ENCODE measurements around the gene ATG4B.

ATG4B gene

DNA sequence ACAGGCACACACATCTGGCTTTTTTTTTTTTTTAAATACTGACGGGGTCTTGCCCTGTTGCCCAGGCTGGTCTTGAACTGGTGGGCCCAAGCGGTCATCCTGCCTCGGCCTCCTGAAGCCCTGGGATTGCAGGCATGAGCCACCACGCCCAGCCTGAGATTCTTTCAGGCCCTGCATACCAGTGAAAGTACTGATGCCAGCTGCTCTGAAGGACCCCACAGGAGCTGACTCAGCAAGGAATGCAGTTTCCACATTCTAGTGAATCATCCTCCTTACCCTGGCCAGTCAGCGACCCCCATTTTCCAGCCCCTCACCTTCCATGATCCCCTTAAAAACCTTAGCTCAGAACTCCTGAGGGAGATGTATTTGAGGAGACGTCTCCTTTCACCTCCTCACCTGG, 55.0 kb downstream of the ATG4B start:
- TF ChIP-seq POLR2A (IDR thresholded peaks at IDR 0.05; ENCODE audit: low read length) (no peak), GATA1 (IDR thresholded peaks at IDR 0.05; ENCODE audit: low read depth, low read length) (no peak)
- DNase-seq = no peak

- DNase-seq = no peak
- TF ChIP-seq POLR2A (IDR thresholded peaks at IDR 0.05; ENCODE audit: low read length) (no peak), GATA1 (IDR thresholded peaks at IDR 0.05; ENCODE audit: low read depth, low read length) (no peak)
These were observed 58.2 kb downstream of the ATG4B start for GRCh38 chr2:241695651-241696050.

DNA sequence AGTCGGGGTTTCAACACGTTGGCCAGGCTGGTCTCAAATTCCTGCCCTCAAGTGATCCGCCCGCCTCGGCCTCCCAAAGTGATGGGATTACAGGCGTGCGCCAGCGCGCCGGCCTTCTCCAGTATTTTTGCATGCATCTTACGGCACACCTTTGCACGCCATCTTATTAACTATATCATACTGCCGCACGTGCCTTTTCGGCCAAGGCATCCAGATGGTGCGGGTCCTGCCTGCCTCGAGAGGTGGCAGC, 63.6 kb downstream of the ATG4B start:
- DNase-seq = no peak
- no peak for TF ChIP-seq GATA1 (IDR thresholded peaks at IDR 0.05; ENCODE audit: low read depth, low read length)
- TF ChIP-seq POLR2A (IDR thresholded peaks at IDR 0.05; ENCODE audit: low read length) = no peak

- TF ChIP-seq POLR2A (IDR thresholded peaks at IDR 0.05; ENCODE audit: low read length) (peak; percentile 90), GATA1 (IDR thresholded peaks at IDR 0.05; ENCODE audit: low read depth, low read length) (no peak)
- peak; percentile 96 to 99 for DNase-seq
These were observed 64.1 kb downstream of the ATG4B start, which contains the start of gene ING5 for GRCh38 chr2:241701399-241702154. Gene ING5, plus strand, starts transcription at chr2:241702039. Its CDS starts 27 bp downstream, at chr2:241702066.

DNA sequence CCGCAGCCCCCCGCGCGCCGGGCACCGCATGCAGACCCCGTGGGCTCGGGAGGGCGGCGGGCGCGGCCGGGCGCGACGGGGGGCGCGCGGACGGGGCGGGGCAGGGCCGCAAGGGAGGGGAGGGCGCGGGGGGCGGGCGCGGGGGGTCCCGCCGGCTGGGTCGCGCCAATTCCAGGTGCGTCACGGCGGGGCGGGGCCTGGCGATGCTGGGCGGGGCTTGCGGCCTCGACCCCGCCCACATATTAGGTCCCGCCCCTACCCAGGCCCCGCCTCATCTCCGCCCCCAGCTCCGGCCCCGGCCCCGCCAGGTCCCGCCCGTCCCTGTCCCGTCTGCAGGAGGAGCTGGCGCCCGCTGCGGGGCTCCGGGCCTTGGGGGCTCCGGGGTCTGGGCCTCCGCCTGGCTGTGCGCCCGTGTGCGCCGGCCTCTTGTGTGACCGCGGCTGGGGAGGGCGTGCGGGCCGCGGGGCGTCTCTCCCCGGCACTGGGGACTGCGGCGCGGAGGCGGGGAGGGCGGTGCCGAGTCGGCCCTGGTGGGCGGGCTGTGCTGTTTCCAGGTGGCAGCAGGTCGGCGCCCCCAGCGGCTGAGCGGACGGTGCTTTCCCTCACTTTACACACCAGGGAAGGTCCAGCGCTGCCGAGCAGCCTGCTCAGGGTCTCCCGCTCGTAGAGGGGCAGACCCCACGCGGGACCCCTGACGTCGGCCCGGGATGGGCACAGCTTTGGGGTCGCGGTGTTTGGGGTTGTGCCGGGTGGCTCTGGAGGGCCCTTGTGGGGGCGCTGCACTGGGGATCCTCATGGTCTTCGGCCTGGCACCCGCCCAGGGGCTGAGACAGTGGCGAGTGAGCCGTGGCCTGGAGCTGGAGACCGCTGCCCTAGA, 64.9 kb downstream of the ATG4B start:
- TF ChIP-seq POLR2A (IDR thresholded peaks at IDR 0.05; ENCODE audit: low read length) (no peak), GATA1 (IDR thresholded peaks at IDR 0.05; ENCODE audit: low read depth, low read length) (no peak)
- DNase-seq = peak; percentile 93 to 95

GRCh38 chr2:241703032-241703604, 65.6 kb downstream of the ATG4B start:
- TF ChIP-seq POLR2A (IDR thresholded peaks at IDR 0.05; ENCODE audit: low read length) (no peak), GATA1 (IDR thresholded peaks at IDR 0.05; ENCODE audit: low read depth, low read length) (no peak)
- DNase-seq = no peak

- peak; percentile 44 to 56 for DNase-seq
- no peak for TF ChIP-seq GATA1 (IDR thresholded peaks at IDR 0.05; ENCODE audit: low read depth, low read length)
- no peak for TF ChIP-seq POLR2A (IDR thresholded peaks at IDR 0.05; ENCODE audit: low read length)
These were observed 69.0 kb downstream of the ATG4B start for GRCh38 chr2:241706537-241706936.

GRCh38 chr2:241708879-241709278, 71.4 kb downstream of the ATG4B start:
- no peak for TF ChIP-seq POLR2A (IDR thresholded peaks at IDR 0.05; ENCODE audit: low read length)
- no peak for TF ChIP-seq GATA1 (IDR thresholded peaks at IDR 0.05; ENCODE audit: low read depth, low read length)
- DNase-seq = no peak

DNA sequence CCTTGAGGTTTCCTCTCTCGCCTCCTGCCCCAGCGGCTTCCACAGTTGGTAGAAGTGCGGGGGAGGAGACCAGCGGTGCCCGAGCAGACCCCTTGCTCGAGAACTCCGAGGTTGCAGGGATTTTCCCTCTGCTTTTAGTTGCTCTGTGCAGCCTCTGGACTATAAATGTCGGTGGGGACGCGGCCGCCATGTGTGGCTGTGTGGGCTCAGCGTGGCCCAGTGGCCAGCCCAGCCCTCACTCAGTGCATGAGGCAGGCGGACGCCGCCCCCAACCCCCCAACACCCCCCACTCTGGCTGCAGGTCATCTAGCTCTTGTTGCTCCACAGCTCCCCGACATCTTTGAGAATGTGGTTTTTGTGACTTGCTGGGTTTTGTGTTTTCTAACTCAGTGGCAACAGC, 81.6 kb downstream of the ATG4B start:
- DNase-seq = no peak
- no peak for TF ChIP-seq POLR2A (IDR thresholded peaks at IDR 0.05; ENCODE audit: low read length)
- no peak for TF ChIP-seq GATA1 (IDR thresholded peaks at IDR 0.05; ENCODE audit: low read depth, low read length)

- no peak for DNase-seq
- TF ChIP-seq POLR2A (IDR thresholded peaks at IDR 0.05; ENCODE audit: low read length) = no peak
- no peak for TF ChIP-seq GATA1 (IDR thresholded peaks at IDR 0.05; ENCODE audit: low read depth, low read length)
These were observed 82.6 kb downstream of the ATG4B start for GRCh38 chr2:241720099-241720498.

DNA sequence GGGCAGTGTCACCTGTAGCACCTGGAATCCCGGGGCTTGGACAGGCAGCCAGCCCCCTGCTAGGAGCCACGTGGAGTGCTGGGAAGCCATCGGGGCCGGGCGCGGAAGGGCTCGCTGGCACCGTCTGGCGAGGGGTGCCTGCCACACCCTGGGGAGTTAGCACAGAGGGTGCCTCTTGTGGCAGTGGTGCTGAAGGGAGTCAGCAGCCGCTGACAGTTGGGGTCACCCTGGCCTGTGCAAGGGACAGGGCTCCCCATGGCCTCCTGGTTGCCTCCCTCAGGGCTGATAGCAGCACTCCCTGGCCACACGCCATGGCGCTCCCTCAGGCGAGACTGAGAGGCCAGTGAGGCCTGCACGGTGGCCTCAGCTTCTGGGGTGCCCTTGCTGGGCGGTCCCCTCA, 83.1 kb downstream of the ATG4B start:
- DNase-seq = peak in 1 of 2 experiments; percentile 21
- no peak for TF ChIP-seq POLR2A (IDR thresholded peaks at IDR 0.05; ENCODE audit: low read length)
- TF ChIP-seq GATA1 (IDR thresholded peaks at IDR 0.05; ENCODE audit: low read depth, low read length) = no peak

GRCh38 chr2:241721852-241722251, 84.4 kb downstream of the ATG4B start:
- DNase-seq = no peak
- no peak for TF ChIP-seq GATA1 (IDR thresholded peaks at IDR 0.05; ENCODE audit: low read depth, low read length)
- TF ChIP-seq POLR2A (IDR thresholded peaks at IDR 0.05; ENCODE audit: low read length) = no peak

GRCh38 chr2:241722896-241723454, 85.5 kb downstream of the ATG4B start:
- TF ChIP-seq POLR2A (IDR thresholded peaks at IDR 0.05; ENCODE audit: low read length) (no peak), GATA1 (IDR thresholded peaks at IDR 0.05; ENCODE audit: low read depth, low read length) (no peak)
- DNase-seq = no peak
